Spinal cord (tissue), 10 donors: ENCODE data around the gene ATP5F1E. TPM values are rescaled to one million over a fixed set of nuclear protein-coding genes. Genes with fewer than 3 reads are reported as not detected.

Experiments
- DNase-seq, 6 donors: peaks; one replicate each; pipeline versions ENCODE4 v3.0.0 to v3.0.0-alpha.2; 2013 to 2015; ENCODE audit warnings: low spot score in 6 of 6, low read depth in 4 of 6
- H3K27ac ChIP-seq: one replicate; pipeline ENCODE4 v1.5.1; 2013; ENCODE audit warnings: low read depth, low read length, control low read depth
- H3K27me3 ChIP-seq: one replicate; pipeline ENCODE4 v1.6.1; 2013; ENCODE audit warnings: low read length; ENCODE audit not compliant: control insufficient read depth, insufficient read depth
- H3K36me3 ChIP-seq: one replicate; pipeline ENCODE4 v1.6.1; 2013; ENCODE audit warnings: low read length; ENCODE audit not compliant: control insufficient read depth, insufficient read depth
- H3K4me1 ChIP-seq: one replicate; pipeline ENCODE4 v1.6.1; 2013; ENCODE audit warnings: low read length; ENCODE audit not compliant: control insufficient read depth, insufficient read depth
- H3K4me3 ChIP-seq: one replicate; pipeline ENCODE4 v1.5.1; 2013; ENCODE audit warnings: low read depth, low read length, control low read depth
- H3K9me3 ChIP-seq: one replicate; pipeline ENCODE4 v1.6.1; 2013; ENCODE audit warnings: low read length; ENCODE audit not compliant: control insufficient read depth, insufficient read depth
- WGBS: methylation state at CpG from one replicate; pipeline ENCODE4 v1.1.5; 2013; ENCODE audit warnings: missing lambda C conversion rate; ENCODE audit not compliant: insufficient coverage; 5-methylcytosine and 5-hydroxymethylcytosine counted together
- polyA plus RNA-seq, 2 donors: library from polyadenylated mRNA; unstranded; fragments of 120-200 nt; gene quantifications; one replicate each; pipeline ENCODE4 v1.2.1, GENCODE V29; 2013; ENCODE audit not compliant: insufficient read length in 2 of 2
- total RNA-seq, 2 donors: library from RNA; depleted of rRNA in 1 of 2; stranded (reverse); fragments of 120-200 nt in 1 of 2; fragments of >200 nt in 1 of 2; gene quantifications; one replicate each; pipeline versions ENCODE4 v1.2.3 to v1.2.4, GENCODE V29; 2013 to 2014
- donor health status: healthy.

Gene ATP5F1E
- total and polyA plus RNA-seq, 4 donors = 30.7 to 270 (median 167) TPM

- H3K4me1 ChIP-seq = peaks cover 33% of the 10 kb centered on the region
- no peak overlapping the region for H3K27ac ChIP-seq
- WGBS = 91% methylated on average over 16 of the region's 16 CpGs
- H3K9me3 ChIP-seq = no peaks in the 10 kb centered on the region
- peaks cover 2% of the 10 kb centered on the region for H3K27me3 ChIP-seq
- H3K4me3 ChIP-seq = no peak overlapping the region
- no peak for DNase-seq
- H3K36me3 ChIP-seq = peaks cover 32% of the 10 kb centered on the region
Observed at GRCh38 chr20:59003836-59004492, 28.2 kb downstream of the ATP5F1E start.

GRCh38 chr20:59002874-59003399, 29.2 kb downstream of the ATP5F1E start:
- Histone ChIP-seq H3K27me3 (peaks cover 1% of the 10 kb centered on the region), H3K36me3 (peaks cover 34% of the 10 kb centered on the region), H3K4me1 (peaks cover 33% of the 10 kb centered on the region), H3K27ac (no peak overlapping the region), H3K9me3 (no peaks in the 10 kb centered on the region), H3K4me3 (no peak overlapping the region)
- WGBS = 75% methylated on average over 17 of the region's 17 CpGs
- no peak for DNase-seq

- Histone ChIP-seq H3K9me3 (no peaks in the 10 kb centered on the region), H3K27ac (no peak overlapping the region), H3K4me1 (peaks cover 28% of the 10 kb centered on the region), H3K36me3 (peaks cover 37% of the 10 kb centered on the region), H3K4me3 (no peak overlapping the region), H3K27me3 (no peaks in the 10 kb centered on the region)
- 92% methylated on average over 7 of the region's 8 CpGs for WGBS
- no peak for DNase-seq
Observed at GRCh38 chr20:59002388-59002787, 29.7 kb downstream of the ATP5F1E start.

GRCh38 chr20:59001449-59002171, 30.5 kb downstream of the ATP5F1E start:
- H3K4me3 ChIP-seq = no peak overlapping the region
- H3K9me3 ChIP-seq = no peaks in the 10 kb centered on the region
- DNase-seq = no peak
- peaks cover 25% of the 10 kb centered on the region for H3K4me1 ChIP-seq
- no peak overlapping the region for H3K27ac ChIP-seq
- peaks cover 41% of the 10 kb centered on the region for H3K36me3 ChIP-seq
- WGBS = 95% methylated on average over 27 of the region's 27 CpGs
- no peaks in the 10 kb centered on the region for H3K27me3 ChIP-seq

GRCh38 chr20:59001068-59001448, 31.1 kb downstream of the ATP5F1E start:
- Histone ChIP-seq H3K27me3 (no peaks in the 10 kb centered on the region), H3K36me3 (peaks cover 45% of the 10 kb centered on the region), H3K27ac (no peak overlapping the region), H3K4me3 (no peak overlapping the region), H3K9me3 (no peaks in the 10 kb centered on the region), H3K4me1 (peaks cover 20% of the 10 kb centered on the region)
- no peak for DNase-seq
- WGBS = 91% methylated on average over 11 of the region's 13 CpGs

GRCh38 chr20:59000326-59000725, 31.8 kb downstream of the ATP5F1E start:
- Histone ChIP-seq H3K9me3 (no peaks in the 10 kb centered on the region), H3K27me3 (no peaks in the 10 kb centered on the region), H3K4me3 (no peak overlapping the region), H3K27ac (no peak overlapping the region), H3K36me3 (peaks cover 52% of the 10 kb centered on the region), H3K4me1 (peaks cover 13% of the 10 kb centered on the region)
- no peak for DNase-seq
- whole genome bisulfite sequencing = 50% methylated on average over 2 of the region's 3 CpGs

- H3K27ac ChIP-seq = no peak overlapping the region
- WGBS = 83% methylated on average over 9 of the region's 11 CpGs
- no peaks in the 10 kb centered on the region for H3K27me3 ChIP-seq
- no peaks in the 10 kb centered on the region for H3K4me1 ChIP-seq
- no peaks in the 10 kb centered on the region for H3K9me3 ChIP-seq
- H3K36me3 ChIP-seq = peaks cover 68% of the 10 kb centered on the region
- H3K4me3 ChIP-seq = no peak overlapping the region
- no peak for DNase-seq
Observed at GRCh38 chr20:58998656-58999055, 33.5 kb downstream of the ATP5F1E start.

- no peaks in the 10 kb centered on the region for H3K9me3 ChIP-seq
- no peaks in the 10 kb centered on the region for H3K4me1 ChIP-seq
- WGBS = 89% methylated on average over 16 of the region's 24 CpGs
- H3K27ac ChIP-seq = no peak overlapping the region
- DNase-seq = peak in 1 of 6 donors; percentile 36
- no peaks in the 10 kb centered on the region for H3K27me3 ChIP-seq
- H3K36me3 ChIP-seq = peaks cover 72% of the 10 kb centered on the region
- H3K4me3 ChIP-seq = no peak overlapping the region
Observed at GRCh38 chr20:58997141-58997770, 34.9 kb downstream of the ATP5F1E start.

- H3K36me3 ChIP-seq = peaks cover 64% of the 10 kb centered on the region
- H3K4me1 ChIP-seq = no peaks in the 10 kb centered on the region
Observed at GRCh38 chr20:58996226-58996611, 35.9 kb downstream of the ATP5F1E start.

More at GRCh38 chr20:58996226-58996611, 35.9 kb downstream of the ATP5F1E start:
- Histone ChIP-seq H3K27me3 (no peaks in the 10 kb centered on the region), H3K9me3 (no peaks in the 10 kb centered on the region), H3K27ac (no peak overlapping the region), H3K4me3 (no peak overlapping the region)
- 86% methylated on average over 12 of the region's 12 CpGs for WGBS
- DNase-seq = no peak
